ENCODE results near the gene C2CD2.
"Not testable (repeated sequence)": the region's sequence is repeated elsewhere in the genome, so short reads cannot be mapped to it uniquely, and the experiment has no call there.

C2CD2 gene

DNA sequence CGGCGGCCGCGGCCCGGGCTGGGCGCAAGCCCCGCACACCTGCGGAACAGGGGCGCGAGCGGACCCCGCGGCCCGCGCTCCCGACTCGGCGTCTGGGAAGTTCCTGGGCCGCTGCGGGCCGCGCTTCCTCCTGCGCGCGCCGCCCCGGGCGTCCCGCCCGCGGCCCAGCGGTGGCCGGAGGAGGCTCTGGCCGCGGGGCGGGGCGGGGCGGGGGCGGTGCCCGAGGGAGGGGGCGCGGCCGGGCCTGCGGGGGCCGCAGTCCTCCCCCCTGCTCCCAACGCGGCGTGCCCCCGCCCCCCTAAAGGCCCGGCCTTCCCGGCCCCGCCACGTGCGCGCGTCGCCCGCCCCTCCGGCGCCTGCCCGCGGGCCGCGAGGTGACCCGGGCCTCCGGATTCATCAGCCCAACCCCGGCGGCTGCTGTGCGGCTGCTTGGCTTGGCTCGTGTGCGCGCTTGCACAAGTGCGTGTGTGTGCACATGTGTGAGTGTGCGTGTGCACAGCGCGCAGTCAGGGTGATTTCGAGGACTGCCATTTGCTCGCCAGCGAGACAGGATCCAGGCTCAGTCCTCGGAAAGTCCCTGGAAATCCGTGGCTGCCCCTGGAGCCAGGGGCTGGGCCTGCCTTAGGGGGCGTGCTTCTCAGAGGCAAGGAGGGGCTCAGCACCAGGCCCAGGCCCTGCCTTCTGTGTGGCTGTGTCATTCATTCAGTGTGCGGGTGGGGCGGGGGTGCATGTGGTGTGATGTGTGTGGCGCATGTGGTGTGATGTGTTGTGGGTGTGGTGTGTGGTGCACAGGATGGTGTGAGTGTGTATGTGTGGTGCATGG, at the start of gene C2CD2:
Gene C2CD2, minus strand, starts transcription at position 188 of the 823 bp plus-strand sequence. CDS start 370 bp downstream, outside the sequence.
- DNase-seq (ENCODE audit: low read depth): peak; percentile 77

DNA sequence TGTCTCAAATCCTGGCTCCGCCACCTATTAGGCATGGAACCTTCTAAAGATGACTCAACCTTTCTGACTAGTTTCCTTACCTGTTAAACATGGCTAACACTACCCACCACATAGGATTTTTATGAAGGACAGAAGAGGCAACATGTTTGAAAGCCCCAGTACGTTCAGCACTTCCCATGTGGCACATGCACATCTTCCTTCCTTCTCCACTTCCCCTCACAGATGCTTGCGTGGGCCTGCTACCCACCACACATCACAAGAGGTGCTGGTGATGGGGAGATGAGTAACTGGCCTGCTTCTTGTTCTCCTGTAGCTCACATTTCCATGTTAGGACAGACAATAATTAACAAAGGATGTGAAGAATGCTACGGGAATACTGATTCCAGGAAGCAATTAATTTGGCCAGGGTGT, 49.2 kb upstream of the C2CD2 start:
- DNase-seq (ENCODE audit: low read depth): peak; percentile 3

DNA sequence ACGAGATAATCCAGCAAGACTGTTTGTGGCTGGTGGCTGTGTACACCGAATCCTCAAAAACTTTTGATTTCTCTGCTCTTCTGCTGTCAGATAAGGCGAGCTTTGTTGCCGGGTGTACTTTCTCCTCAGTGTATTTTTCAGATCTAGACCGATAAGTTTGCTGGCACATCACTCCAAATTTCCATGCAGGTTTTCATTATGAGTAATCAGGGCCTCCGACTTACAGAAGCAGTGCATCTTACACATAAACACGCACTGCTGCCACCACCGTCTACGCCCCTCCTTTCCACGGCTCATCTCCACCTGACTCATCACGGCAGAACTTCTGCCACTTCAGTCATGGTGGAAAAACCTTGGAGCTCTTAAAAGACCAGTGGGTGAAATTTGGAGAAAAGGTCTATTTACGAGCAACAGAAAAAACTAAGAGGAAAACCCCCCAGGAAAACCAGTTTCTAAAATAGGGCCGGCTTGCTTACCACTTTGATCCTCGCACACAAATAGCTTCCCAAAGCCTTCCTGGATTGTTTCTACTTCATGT, 48.7 kb upstream of the C2CD2 start:
- DNase-seq (ENCODE audit: low read depth): peak; percentile 98

DNA sequence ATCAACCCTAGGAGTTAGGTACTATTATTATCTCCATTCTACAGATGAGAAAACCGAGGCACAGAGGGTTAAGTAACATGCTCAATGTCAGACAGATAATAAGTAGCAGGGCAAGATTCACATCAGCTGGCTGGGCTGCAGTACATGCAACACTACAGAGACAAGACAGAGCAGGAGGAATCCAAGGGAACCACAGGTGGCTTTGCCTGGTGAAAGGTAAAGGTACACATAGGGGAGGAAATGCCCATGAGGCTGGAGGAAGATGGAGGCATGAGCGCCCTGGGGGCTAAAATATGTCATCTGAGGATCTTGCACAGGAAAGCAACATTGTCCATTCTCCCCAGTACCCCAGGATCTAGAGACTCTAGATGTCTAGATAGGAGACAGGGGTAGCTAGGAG, 48.0 kb upstream of the C2CD2 start:
- DNase-seq (ENCODE audit: low read depth): no peak

DNA sequence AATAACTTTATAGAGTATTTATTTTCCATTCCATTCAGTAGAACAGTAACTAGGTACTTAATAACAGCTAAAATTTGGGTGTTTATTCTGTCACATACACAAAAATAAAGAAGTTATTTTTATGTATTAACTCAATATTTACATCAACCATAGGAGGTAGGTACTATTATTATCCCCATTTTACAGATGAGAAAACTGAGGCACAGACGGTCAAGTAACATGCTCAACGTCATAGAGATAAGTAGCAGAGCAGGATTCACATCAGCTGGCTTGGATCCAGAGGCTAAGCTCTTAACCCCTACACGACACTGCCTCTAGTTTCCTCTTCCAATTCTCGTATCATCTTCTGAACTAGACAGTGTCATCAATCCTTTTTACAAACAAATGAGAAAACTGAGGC, 47.1 kb upstream of the C2CD2 start:
- no peak for DNase-seq (ENCODE audit: low read depth)

DNA sequence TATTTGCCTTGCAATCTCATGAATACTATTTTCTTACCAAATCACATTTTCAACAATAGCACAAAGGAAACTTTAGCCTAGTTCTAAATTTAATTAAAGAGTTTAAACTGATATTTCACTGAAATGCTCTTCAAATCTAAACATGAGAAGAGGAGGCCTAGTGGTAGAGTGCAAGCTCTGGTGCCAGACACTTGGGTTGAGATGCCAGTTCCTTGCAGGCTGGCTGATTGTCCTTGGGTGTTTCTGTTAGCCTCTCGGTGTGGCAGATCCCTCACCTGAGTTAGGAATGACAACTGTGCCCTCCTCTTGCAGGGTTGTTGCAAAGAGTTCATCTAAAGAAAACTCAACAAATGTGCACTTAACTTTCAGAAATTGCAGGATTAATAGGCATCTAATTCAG, 43.8 kb upstream of the C2CD2 start:
- no peak for DNase-seq (ENCODE audit: low read depth)

DNA sequence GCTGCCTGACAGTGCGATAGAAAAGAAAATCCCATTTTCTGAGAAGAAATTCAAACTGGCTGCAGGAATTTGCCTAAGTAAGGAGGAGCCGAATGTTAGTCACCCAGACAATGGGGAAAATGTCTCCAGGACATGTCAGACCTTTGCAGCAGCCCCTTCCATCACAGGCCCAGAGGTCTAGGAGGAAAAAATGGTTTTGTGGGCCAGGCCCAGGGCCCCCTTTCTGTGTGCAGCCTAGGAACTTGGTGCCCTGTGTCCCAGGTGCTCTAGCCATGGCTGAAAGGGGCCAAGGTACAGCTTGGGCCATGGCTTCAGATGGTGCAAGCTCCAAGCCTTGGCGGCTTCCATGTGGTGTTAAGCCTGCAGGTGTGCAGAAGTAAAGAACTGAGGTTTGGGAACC, 41.8 kb upstream of the C2CD2 start:
- DNase-seq (ENCODE audit: low read depth): no peak

DNA sequence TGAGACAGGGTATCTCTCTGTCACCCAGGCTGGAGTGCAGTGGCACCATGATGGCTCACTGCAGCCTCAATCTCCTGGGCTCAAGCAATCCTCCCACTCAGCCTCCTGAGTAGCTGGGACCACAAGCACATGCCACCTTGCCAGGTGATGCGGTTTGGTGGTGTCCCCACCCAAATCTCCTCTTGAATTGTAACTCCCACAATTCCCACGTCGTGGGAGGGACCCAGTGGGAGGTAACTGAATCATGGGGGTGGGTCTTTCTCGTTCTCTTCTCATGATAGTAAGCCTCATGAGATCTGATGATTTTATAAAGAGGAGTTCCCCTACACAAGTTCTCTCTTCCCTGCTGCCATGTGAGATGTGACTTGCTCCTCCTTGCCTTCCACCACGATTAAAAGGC, 40.8 kb upstream of the C2CD2 start:
- DNase-seq (ENCODE audit: low read depth): not testable (repeated sequence)

DNA sequence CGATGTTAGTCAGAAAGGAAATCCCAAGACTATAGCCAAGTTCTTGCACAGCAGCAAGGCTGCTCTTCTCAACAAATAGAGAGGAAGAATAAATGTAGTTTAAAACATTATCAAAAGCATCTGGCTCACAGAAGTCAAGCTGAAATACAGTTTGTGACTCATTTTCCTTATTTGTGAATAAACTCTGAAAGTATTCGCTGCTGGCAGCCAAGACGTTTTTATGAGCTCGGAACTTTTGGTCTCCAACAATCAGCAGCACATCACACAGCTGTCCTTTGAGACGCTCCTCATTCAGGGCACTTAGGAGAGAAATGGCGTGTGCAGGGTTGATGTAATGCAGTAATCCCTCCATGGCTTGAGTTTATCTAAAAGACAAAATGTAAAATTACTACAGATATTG, 39.9 kb upstream of the C2CD2 start:
- peak; percentile 81 for DNase-seq (ENCODE audit: low read depth)

DNA sequence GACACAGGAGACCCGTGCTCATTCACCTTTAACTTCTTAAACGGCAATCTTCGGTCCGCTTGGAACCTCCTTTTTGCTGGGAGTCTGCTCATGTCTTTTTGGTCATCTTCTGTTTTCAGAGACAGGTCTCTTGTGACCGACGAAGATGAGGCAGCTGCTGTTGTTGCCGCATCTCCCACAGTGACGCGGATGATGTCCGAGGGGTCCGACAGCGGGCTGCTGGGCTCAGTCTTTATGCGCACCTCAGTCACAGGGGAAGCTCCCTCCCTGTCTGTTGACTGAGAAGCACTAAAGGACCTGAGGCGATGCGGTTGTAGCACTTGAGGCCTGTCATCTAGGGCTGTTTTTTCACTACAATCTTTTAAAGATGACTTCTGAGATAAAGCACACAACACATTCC, 38.8 kb upstream of the C2CD2 start:
- DNase-seq (ENCODE audit: low read depth): no peak

DNA sequence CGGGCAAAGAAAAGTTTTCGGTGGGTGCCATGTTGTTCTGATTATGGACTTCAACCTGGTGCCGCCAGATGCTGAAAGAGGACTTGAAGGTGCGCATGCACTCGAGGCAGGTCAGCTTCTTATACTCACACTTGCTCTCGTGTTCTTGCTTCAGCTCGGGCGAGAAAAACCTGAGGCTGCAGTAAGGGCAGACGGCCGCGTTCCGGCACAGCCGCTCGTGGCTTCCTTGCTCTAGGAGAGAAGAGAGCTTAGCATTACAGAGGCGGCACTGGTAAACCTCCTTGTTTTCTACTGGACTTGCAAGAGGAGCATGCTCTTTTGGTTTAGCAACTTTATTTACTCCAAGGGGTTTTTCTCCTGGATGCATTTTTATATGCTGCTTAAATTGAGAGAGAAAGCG, 37.8 kb upstream of the C2CD2 start:
- DNase-seq (ENCODE audit: low read depth): no peak

DNA sequence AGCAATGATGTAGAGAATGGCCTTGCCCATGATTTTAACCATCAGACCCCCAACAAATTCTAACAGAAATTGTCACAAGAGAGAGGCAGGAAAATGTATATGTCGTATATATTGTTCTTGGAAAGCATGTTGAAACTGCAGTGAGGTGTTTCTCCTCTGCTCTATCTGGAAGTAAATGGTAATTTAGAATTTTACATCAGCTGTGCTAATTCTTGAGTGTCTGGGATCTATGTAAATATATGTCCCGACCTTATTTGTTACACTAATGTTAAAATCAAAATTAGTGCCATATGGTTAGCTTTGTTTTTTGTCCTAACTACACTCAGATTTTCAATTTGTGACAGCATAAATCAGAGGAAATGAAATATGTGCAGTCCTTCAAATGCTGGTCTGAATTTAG, 35.9 kb upstream of the C2CD2 start:
- no peak for DNase-seq (ENCODE audit: low read depth)

DNA sequence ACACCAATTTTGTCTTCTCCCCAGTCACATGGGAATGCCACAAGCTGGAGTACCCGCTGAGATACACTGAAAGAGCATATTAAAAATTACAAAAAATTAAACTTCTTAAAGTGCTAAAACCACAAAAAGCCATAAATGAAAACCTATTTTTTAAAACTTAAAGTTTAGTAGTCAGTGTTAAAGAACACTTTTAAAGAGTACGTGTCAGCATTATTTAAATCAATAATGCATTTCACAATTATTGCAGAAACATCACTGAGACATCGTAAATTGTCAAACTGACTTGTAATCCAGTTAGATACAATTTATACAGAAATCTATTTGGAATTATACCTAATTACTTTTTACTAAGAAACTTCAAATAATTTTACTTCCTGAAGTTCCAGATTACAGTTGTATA, 33.5 kb upstream of the C2CD2 start:
- no peak for DNase-seq (ENCODE audit: low read depth)

DNA sequence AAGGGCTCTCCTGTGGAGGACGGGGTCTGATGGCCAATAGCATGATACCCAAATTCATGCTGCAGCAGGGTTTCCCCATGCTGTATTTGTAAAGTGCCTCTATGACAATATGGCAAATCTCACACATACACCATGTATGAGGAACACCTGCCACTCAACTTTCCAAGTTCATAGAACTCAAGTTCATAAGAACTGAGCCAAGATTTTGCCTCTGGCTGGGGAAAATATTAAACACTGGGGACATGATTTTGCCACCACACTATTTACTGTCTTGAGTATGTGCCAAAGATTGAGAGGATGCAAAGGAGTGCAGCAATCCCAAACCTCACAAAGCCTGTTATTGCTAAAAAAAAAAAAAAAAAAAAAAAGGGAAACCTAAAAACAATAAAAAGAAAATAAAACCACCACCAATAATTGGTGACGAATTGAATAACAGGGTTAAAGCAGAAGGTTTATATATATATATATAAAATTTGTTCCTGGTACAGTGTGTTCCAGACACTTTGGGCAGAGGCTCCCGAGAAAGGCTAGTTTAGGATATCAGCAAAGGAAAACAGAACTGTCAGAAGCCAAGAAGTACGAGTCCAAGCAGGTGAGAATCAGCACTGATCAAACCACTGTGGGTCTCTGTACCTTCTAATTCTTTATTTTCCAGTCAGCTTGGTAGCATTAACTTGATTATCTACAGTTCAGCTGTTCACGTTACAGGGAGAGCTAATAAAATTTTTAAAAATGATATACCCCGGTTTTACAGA, 32.0 kb upstream of the C2CD2 start:
- no peak for DNase-seq (ENCODE audit: low read depth)

DNA sequence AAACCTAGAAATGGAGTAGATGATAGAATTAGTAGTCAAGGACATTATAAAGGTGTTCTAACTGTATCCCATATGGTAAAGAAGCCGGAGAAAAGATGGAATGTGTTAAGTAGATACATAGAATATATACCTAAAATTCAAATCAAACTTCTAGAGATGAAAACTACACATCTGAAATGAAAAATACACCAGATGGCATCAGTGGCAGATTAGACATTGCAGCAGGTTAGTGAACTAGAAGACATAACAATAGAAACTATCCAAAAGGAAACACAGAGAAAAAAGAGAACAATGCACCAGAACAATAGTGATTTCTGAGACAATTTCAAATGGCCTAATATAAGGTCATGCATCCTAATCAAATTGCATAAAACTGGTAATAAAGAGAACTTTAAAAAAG, 29.4 kb upstream of the C2CD2 start:
- no peak for DNase-seq (ENCODE audit: low read depth)

DNA sequence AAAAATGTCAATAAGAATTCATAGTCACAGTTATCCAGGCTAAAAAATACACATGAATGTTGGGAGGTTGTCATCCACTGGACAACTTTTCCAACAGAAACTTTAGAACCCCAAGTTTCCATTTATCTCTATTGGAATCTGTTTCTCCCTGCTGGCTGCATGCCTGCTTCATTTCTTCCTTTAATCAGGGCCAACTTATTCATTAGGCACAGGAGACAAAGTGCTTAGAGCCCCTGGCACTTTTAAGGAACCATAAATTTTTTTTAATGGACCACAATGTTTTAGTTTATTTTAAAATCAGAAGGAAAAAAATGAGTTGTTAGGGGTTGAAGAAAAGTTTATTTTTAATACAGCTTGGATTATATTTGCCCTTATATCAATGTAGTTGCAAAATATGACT, 26.7 kb upstream of the C2CD2 start:
- DNase-seq (ENCODE audit: low read depth): no peak

DNA sequence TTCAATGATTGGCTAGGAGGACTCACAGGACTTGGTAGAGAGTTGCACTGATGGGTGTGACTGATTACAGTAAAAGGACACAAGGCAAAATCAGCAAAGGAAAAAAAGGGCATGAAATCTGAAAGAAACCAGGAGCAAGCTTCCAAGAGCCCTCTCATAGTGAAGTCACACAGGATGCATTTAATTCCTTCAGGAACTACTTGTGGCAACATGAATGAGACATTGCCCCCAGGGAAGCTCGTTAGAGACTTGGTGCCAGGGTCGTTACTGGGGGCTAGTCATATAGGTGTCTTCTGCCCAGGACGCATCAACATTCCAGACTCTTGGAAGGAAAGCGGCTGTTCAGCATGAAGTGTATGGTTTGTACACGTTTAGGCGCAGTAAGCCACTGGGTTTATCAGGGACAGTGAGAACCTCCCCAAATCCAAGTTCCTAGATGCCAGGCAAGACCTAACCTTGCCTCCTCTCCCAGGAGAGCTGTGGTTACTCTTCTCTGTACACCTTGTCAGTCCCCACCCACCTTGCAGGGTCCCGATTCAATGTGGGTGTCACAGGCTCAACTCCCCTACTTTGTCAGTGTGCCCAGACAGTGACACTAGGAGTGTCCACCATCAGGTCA, 26.0 kb upstream of the C2CD2 start:
- no peak for DNase-seq (ENCODE audit: low read depth)

DNA sequence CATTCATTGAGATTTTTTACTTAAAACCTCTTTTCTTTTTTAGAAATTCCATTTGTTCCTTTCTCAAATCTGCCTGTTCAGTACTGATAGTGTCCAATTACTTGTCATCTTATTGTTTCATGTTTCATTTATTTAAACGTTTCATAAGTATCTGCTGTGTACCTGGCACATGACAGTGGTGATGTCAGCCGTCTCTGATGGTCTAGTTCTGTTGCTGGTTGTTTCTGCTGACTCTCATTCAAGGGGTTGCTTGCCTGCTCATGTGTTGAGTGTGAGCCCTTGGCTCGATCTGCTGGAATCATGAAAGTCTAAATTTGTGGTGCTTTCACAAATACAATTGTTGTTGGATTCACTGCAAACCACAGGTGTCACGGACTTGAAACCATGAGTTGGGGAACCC, 25.5 kb upstream of the C2CD2 start:
- no peak for DNase-seq (ENCODE audit: low read depth)

DNA sequence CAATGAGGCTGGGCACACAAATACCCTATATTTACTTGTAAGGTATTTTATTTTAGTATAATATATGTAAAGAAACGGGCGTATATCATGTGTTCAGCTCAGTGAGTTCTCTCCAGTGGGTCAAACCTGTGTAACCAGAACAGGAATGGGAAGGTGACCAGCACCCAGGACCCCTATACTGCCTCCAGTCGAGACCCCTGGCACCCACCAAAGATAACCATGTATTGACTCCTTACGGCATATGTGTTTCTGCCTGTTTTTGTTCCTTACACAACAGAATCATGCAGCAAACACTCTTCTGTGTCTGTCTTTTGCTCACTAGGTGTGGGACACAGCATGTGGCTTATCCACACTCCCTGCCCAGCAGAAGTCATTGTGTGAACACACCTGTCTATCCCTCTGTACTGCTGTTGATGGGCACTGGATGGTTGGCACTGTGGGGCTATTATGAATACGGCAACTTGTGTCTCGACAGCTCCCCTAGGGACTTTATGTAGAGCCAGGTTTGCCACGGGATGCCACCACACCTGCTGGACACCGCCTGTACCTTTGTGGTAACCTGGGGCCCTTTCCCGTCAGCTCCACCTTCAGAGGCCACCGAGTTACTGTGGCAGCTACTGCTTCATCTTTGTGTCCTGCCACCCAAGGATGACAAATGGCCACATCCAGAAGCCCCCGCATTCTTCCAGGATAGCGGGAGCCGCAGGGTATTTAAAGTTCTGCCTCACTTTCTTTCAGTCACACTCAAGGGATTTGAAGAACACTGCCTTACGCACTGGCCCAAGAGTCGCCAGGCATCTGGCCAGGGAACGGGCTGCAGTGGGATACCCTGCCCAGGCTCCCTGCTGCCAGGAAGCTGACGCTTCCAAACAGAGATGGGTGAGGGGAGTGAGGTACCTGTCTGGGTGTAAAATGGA, 23.5 kb upstream of the C2CD2 start:
- no peak for DNase-seq (ENCODE audit: low read depth)

DNA sequence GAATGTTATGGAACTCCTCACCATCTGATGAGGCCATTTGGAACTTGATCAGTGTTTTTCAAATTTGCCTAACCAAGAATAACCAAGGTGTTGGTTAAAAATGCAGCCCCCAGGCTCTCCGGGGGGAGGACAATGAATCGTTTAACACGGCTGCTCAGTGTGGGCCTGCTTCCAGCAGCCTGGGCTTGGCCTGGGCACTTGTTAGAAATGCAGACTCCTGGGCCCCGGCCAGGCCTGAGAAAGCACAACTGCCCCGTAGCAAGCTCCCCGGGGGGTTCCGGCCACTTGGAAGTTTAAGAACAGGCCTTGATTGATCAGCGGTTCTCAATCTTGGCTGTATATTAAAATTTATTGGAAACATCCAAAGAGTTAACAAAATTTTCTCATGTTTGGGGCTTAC, 22.8 kb upstream of the C2CD2 start:
- no peak for DNase-seq (ENCODE audit: low read depth)

DNA sequence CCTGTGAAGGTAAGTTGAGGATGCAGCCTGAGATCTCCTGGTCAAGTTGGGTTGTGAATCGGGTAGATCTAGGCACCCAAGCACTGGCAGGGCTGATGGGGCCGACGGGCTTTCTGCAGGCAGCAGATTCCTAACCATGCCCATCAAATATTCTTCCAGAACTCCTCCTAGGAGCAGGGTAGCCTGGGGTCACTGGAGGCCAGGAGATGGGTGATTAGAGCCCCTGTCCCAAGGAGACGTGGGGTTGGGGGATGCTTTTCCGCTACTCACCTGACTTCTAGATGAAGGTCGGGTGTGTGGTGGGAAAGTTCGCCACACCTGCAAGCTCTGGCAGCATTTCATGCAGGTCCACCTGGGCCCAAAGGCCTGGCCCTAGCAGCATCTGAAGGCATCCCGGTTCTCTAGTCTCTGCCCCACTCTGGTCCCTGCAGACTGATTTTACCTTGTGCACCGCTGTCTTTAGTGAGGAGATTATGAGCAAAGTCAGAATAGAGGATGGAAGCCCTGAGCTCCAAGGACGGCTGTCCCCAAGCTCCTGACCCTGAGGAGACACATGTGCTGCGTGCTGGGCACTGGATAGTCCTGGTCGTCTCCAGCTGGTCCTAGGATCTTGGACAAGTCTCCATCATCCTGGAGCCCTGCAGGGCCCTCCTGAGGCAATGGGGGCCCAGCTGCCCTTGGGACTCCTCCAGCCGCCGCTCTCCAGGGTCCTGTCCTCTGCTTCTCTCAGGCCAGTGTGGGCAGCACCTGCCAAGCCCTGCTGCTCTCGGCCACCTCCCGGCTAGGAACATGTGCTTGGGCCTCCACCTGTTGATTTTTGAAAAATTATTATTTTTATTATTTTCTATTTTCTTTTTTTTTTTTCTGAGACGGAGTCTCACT, 21.8 kb upstream of the C2CD2 start:
- DNase-seq (ENCODE audit: low read depth): no peak
